Spleen (tissue), 11 donors: ENCODE results near the gene CISH. TPM values are rescaled to one million over a fixed set of nuclear protein-coding genes. Genes with fewer than 3 reads are reported as not detected.
A peak's percentile ranks its signal among the peaks of the same experiment; 100 is the strongest.

Source experiments
- DNase-seq: peaks from one replicate; pipeline ENCODE4 v3.0.0-alpha.2; 2020
- H3K27ac ChIP-seq, 8 donors: fragments of 200-600 bp; sonication (generic) in 7 of 8; 1 replicate in 4 of 8; 2 replicates in 4 of 8; pipeline versions ENCODE4 v1.5.0 to v1.8.0; 2016 to 2021; ENCODE audit warnings: inconsistent platforms in 4 of 8, mild to moderate bottlenecking in 4 of 8, moderate library complexity in 1 of 8
- H3K27me3 ChIP-seq, 7 donors: fragments of 200-600 bp; sonication (generic) in 6 of 7; replicated peaks in 1 of 7; 1 replicate in 4 of 7; 2 replicates in 3 of 7; pipeline versions ENCODE4 v1.5.0 to v1.8.0; 2016 to 2021; ENCODE audit warnings: inconsistent platforms in 3 of 7, mild to moderate bottlenecking in 1 of 7
- H3K36me3 ChIP-seq, 6 donors: fragments of 200-600 bp; sonication (generic) in 5 of 6; 1 replicate in 4 of 6; 2 replicates in 2 of 6; pipeline versions ENCODE4 v1.5.0 to v1.8.0; 2016 to 2021; ENCODE audit warnings: inconsistent platforms in 2 of 6
- H3K4me1 ChIP-seq, 6 donors: fragments of 200-600 bp; sonication (generic) in 5 of 6; 1 replicate in 3 of 6; 2 replicates in 3 of 6; pipeline versions ENCODE4 v1.5.0 to v1.8.0; 2016 to 2021; ENCODE audit warnings: inconsistent platforms in 3 of 6
- H3K4me3 ChIP-seq, 8 donors: fragments of 200-600 bp; sonication (generic) in 7 of 8; 1 replicate in 4 of 8; 2 replicates in 4 of 8; pipeline versions ENCODE4 v1.5.0 to v1.8.0; 2016 to 2021; ENCODE audit warnings: inconsistent platforms in 4 of 8, mild to moderate bottlenecking in 4 of 8, moderate library complexity in 2 of 8
- H3K9me3 ChIP-seq, 8 donors: fragments of 200-600 bp; sonication (generic) in 7 of 8; 1 replicate in 4 of 8; 2 replicates in 4 of 8; pipeline versions ENCODE4 v1.5.0 to v1.8.0; 2016 to 2021; ENCODE audit warnings: inconsistent platforms in 4 of 8
- CTCF ChIP-seq, 11 experiments: fragments of 200-600 bp in 7 of 11; fragments of 450-650 bp in 4 of 11; sonication (generic) in 4 of 11; IDR thresholded peaks in 8 of 11; conservative IDR thresholded peaks in 3 of 11; 1 replicate in 7 of 11; 2 replicates in 4 of 11; pipeline versions ENCODE4 v1.4.0 to v1.8.0; 2016 to 2021; ENCODE audit warnings: antibody characterized with exemption in 11 of 11, inconsistent platforms in 4 of 11, mild to moderate bottlenecking in 1 of 11
- POLR2A ChIP-seq, 3 donors: fragments of 450-650 bp; IDR thresholded peaks; one replicate each; pipeline ENCODE4 v1.5.1; 2017; ENCODE audit warnings: antibody characterized with exemption in 3 of 3, mild to moderate bottlenecking in 1 of 3
- POLR2AphosphoS5 ChIP-seq, 3 donors: sonication (generic); formaldehyde crosslinking; IDR thresholded peaks; one replicate each; pipeline ENCODE4 v1.5.1; 2017; ENCODE audit warnings: antibody characterized with exemption in 3 of 3
- WGBS, 5 donors: extraction: QIAGEN DNeasy Blood & Tissue Kit in 3 of 5; methylation state at CpG; one replicate each; pipeline versions ENCODE4 v1.1.5 to v1.1.7; 2013 to 2018; 5-methylcytosine and 5-hydroxymethylcytosine counted together
- intact Hi-C: fragments of 100-400 bp; cut with DNase I; formaldehyde crosslinking; loops from one replicate; pipeline ENCODE4 v1.15.0; 2023; ENCODE audit warnings: low total_unique reads
- polyA plus RNA-seq, 3 donors: library from polyadenylated mRNA; stranded (reverse); fragments of 200-250 nt; gene quantifications; one replicate each; pipeline ENCODE4 v1.2.1, GENCODE V29; 2013
- total RNA-seq, 7 donors: library from RNA; depleted of rRNA in 3 of 7; stranded (reverse); fragments of >200 nt in 3 of 7; fragmentation: NEBNext Ultra II Directional in 4 of 7; extraction: Animal tissue kit (Norgen Biotek cat#: 25700) in 4 of 7; gene quantifications; one replicate each; pipeline versions ENCODE4 v1.1.0 to v1.2.1, GENCODE V29; 2016 to 2021
- donor health status: healthy with polysubstance abuse.
- donor health status: DM: no; HTN: no; CAD: no; lungs with moderate emphysema.
- donor health status: DM: no; HTN: no; CAD: no.
- donor health status: Bipolar disorder and iron deficiency.
- donor health status: healthy.
- donor health status: DM: no; HTN: no; CAD: no.
- donor health status: DM: yes; HTN: yes; CAD: no.

Gene CISH
- total and polyA plus RNA-seq, 10 donors: 2.9 to 23.6 (median 11.0) TPM

DNA sequence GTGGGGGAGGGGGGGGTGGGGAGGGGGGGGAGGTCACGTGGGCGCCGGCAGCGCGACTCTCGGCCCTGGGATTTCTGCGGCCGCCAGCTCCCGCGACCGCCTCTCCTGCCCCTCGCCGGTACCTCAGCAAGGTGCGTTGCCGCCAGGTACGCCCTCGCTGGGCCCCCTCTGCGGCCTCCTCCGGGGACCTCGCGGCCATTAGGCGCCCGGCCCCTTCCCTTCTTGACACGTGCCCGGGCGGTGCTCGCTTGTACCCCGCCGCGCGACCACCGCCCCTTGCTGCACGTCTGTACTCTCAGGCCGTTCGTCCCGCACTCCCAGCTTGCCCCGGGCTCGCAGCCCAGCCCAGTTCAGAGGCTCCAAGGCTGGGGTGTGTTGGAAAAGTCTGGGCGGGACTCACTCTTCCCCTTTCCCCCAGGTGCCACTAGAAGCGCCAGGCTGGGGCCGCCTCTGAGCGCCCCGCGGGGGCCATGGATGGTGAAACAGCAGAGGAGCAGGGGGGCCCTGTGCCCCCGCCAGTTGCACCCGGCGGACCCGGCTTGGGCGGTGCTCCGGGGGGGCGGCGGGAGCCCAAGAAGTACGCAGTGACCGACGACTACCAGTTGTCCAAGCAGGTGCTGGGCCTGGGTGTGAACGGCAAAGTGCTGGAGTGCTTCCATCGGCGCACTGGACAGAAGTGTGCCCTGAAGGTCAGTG, 5.7 kb upstream of the CISH start, which contains the start of gene MAPKAPK3:
Gene MAPKAPK3, plus strand, starts transcription at position 56 of the 696 bp plus-strand sequence. Its CDS starts 415 bp downstream, at position 471.
- H3K9me3 ChIP-seq: no peaks in the 10 kb centered on the region
- peaks cover 0 to 14% (median 0%) of the 10 kb centered on the region in 6 donors for H3K36me3 ChIP-seq
- TF ChIP-seq POLR2A (IDR thresholded peaks at IDR 0.05) (no peak), POLR2AphosphoS5 (IDR thresholded peaks at IDR 0.05) (peak in 1 of 3 donors; percentile 74)
- intact Hi-C loops: loop anchor here (5.0 kb wide), 1 partner anchor 765 kb away; no protein-coding TSS in a partner anchor
- H3K27ac ChIP-seq: peak within 1 kb of the TSS; percentile 76 to 97 (median 92)
- WGBS, 5 donors: 0 to 1% (median 0%) methylated on average over 25 to 58 of the region's 58 CpGs
- DNase-seq: peak; percentile 92
- H3K4me3 ChIP-seq: peak within 1 kb of the TSS; percentile 83 to 98 (median 86)
- no peaks in the 10 kb centered on the region for H3K27me3 ChIP-seq
- peaks cover 55 to 88% (median 75%) of the 10 kb centered on the region in 6 donors for H3K4me1 ChIP-seq

DNA sequence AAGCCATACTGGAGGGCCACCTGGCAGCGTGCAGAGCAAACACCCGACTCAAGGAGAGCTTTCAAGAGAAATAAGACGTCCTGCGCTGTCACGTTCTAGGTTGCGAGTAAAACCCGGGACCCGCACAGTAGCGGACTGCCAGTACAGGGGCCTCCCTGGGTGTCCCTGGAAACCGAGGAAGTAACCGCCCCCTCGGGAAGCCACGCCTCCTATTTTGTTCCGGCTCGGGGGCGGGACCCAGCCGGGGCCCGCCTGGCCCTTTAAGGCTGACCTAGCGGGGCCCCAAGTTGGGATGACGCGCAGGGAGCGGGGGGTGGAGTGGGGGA, 5.2 kb upstream of the CISH start:
- no peaks in the 10 kb centered on the region for H3K27me3 ChIP-seq
- no peaks in the 10 kb centered on the region for H3K9me3 ChIP-seq
- intact Hi-C loops: loop anchor here (5.0 kb wide), 1 partner anchor 766 kb away; no protein-coding TSS in a partner anchor
- peak overlapping the region; percentile 26 to 98 (median 86) for H3K4me3 ChIP-seq
- H3K36me3 ChIP-seq: peaks cover 0 to 9% (median 0%) of the 10 kb centered on the region in 6 donors
- no peak for TF ChIP-seq CTCF (IDR thresholded peaks at IDR 0.05 in 8 of 11, conservative IDR thresholded peaks at IDR 0.05 in 3 of 11)
- TF ChIP-seq POLR2AphosphoS5 (IDR thresholded peaks at IDR 0.05): peak in 2 of 3 donors; percentile 68 to 70
- DNase-seq: peak; percentile 98
- H3K27ac ChIP-seq: peak overlapping the region; percentile 76 to 97 (median 92)
- 0 to 1% (median 0%) methylated on average over 6 to 22 of the region's 22 CpGs for WGBS, 5 donors
- peaks cover 55 to 86% (median 77%) of the 10 kb centered on the region in 6 donors for H3K4me1 ChIP-seq

- 0 to 1% (median 1%) methylated on average over 24 of the region's 24 CpGs for WGBS, 5 donors
These were observed 4.6 kb upstream of the CISH start for GRCh38 chr3:50616003-50616769.

More at GRCh38 chr3:50616003-50616769, 4.6 kb upstream of the CISH start:
- peak; percentile 95 to 98 (median 97) for TF ChIP-seq CTCF (IDR thresholded peaks at IDR 0.05 in 8 of 11, conservative IDR thresholded peaks at IDR 0.05 in 3 of 11)
- TF ChIP-seq POLR2A (IDR thresholded peaks at IDR 0.05): no peak
- peak; percentile 36 to 46 (median 41) for TF ChIP-seq POLR2AphosphoS5 (IDR thresholded peaks at IDR 0.05)
- Histone ChIP-seq H3K27me3 (no peaks in the 10 kb centered on the region), H3K4me3 (peak overlapping the region; percentile 26 to 98 (median 86)), H3K9me3 (no peaks in the 10 kb centered on the region), H3K27ac (peak overlapping the region; percentile 63 to 97 (median 92)), H3K4me1 (peaks cover 55 to 85% (median 76%) of the 10 kb centered on the region in 6 donors), H3K36me3 (peaks cover 0 to 3% (median 0%) of the 10 kb centered on the region in 6 donors)
- DNase-seq: peak; percentile 94
- intact Hi-C loops: loop anchor here (5.0 kb wide), 1 partner anchor 766 kb away; no protein-coding TSS in a partner anchor
